ENCODE data around the gene MTX1. TPM values are rescaled to one million over a fixed set of nuclear protein-coding genes. Genes with fewer than 3 reads are reported as not detected.
"Not testable (repeated sequence)": the region's sequence is repeated elsewhere in the genome, so short reads cannot be mapped to it uniquely, and the experiment has no call there.

The MTX1 gene, protein sequence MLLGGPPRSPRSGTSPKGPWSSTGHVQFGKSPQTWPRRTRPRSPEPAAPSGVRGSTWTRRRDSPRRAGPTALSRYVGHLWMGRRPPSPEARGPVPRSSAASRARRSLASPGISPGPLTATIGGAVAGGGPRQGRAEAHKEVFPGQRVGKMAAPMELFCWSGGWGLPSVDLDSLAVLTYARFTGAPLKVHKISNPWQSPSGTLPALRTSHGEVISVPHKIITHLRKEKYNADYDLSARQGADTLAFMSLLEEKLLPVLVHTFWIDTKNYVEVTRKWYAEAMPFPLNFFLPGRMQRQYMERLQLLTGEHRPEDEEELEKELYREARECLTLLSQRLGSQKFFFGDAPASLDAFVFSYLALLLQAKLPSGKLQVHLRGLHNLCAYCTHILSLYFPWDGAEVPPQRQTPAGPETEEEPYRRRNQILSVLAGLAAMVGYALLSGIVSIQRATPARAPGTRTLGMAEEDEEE
- 52.4 and 56.3 TPM in 2 replicates for total RNA-seq (2012; rRNA removed)

DNA sequence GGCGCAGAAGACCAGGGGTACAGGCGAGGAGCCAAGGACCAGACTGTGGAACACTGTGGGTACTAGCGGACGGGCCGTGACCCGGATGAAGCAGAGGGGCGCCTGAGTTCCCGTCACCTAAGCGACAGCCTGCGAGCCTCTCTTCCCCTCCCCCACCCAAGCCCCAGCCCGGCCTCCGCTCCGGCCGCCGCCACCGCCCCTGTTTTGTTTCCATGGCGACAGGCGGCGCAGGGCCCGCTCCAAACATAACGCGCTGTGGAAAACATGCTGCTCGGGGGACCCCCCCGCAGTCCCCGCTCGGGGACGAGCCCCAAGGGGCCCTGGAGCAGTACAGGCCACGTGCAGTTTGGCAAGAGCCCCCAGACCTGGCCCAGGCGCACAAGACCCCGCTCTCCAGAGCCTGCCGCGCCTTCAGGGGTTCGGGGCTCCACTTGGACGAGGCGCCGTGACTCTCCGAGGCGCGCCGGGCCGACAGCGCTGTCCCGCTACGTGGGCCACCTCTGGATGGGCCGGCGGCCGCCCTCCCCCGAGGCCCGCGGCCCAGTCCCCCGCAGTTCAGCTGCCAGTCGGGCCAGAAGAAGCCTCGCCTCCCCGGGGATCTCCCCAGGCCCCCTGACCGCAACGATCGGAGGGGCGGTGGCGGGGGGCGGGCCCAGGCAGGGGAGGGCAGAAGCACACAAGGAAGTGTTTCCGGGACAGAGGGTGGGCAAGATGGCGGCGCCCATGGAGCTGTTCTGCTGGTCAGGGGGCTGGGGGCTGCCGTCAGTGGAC lies at the start of gene MTX1:
TSS of gene MTX1 (plus strand) at position 155 of the 771 bp plus-strand sequence. CDS start at position 265, 110 bp downstream.
- peak within 1 kb of the TSS; percentile 96 for H3K4me2 ChIP-seq (ENCODE audit: low read length)
- peaks cover 5% of the 10 kb centered on the region for H3K36me3 ChIP-seq (ENCODE audit: insufficient read depth, low read length)
- peak within 1 kb of the TSS; percentile 100 for H3K9ac ChIP-seq (ENCODE audit: low read depth, low read length)
- H3K4me3 ChIP-seq (ENCODE audit: low read length) = peak within 1 kb of the TSS; percentile 90
- H3K4me1 ChIP-seq (ENCODE audit: control insufficient read depth, insufficient read depth, low read length) = peaks cover 15% of the 10 kb centered on the region
- H3K9me3 ChIP-seq (replicated peaks; ENCODE audit: low read length) = no peaks in the 10 kb centered on the region
- H3K27me3 ChIP-seq (ENCODE audit: control insufficient read depth, insufficient read depth, low read length) = no peaks in the 10 kb centered on the region

DNA sequence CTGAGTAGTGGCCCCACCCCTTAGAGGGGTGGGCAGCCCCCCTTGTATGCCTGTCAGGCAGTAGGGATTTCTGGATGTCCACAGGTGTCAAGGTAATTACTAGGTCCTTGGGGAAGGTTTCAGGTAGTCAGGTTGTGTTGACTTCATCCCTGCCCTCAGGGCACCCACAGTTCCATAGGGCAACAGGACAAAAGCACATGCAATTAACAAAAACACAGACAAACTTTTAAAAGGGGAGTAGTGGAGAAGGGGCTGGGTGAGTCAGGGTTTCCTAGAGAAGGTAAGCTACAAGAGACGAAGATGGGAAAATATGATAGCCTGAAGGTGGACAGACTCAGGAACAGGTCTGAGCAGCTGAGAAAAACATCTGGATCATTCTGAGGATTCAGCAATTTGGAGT lies 49.5 kb upstream of the MTX1 start:
- no peaks in the 10 kb centered on the region for H3K9me3 ChIP-seq (replicated peaks; ENCODE audit: low read length)
- no peak overlapping the region for H3K9ac ChIP-seq (ENCODE audit: low read depth, low read length)
- no peak overlapping the region for H3K4me2 ChIP-seq (ENCODE audit: low read length)
- peaks cover 18% of the 10 kb centered on the region for H3K27me3 ChIP-seq (ENCODE audit: control insufficient read depth, insufficient read depth, low read length)
- H3K4me3 ChIP-seq (ENCODE audit: low read length) = no peak overlapping the region
- no peaks in the 10 kb centered on the region for H3K4me1 ChIP-seq (ENCODE audit: control insufficient read depth, insufficient read depth, low read length)
- no peaks in the 10 kb centered on the region for H3K36me3 ChIP-seq (ENCODE audit: insufficient read depth, low read length)

DNA sequence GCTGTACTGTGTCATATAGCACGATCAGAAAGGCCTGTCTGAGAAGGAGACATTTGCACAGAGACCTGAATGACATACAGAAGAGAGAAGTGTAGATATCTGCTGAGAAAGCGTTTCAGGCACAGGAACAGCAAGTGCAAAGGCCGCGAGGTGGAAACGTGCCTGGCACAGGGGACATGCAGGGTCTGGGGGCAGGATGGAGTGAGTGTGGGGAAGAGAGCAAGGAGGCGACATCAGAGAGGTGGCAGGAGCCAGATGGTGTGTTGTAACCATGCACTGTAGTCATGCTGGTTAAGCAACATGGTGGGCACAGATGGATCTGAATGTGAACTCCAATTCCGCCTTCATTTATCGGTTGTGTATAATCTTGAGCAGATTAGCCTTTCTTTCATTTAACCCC lies 48.4 kb upstream of the MTX1 start:
- Histone ChIP-seq H3K9me3 (replicated peaks; ENCODE audit: low read length) (no peaks in the 10 kb centered on the region), H3K9ac (ENCODE audit: low read depth, low read length) (no peak overlapping the region), H3K4me2 (ENCODE audit: low read length) (no peak overlapping the region), H3K4me3 (ENCODE audit: low read length) (no peak overlapping the region), H3K4me1 (ENCODE audit: control insufficient read depth, insufficient read depth, low read length) (no peaks in the 10 kb centered on the region), H3K36me3 (ENCODE audit: insufficient read depth, low read length) (no peaks in the 10 kb centered on the region), H3K27me3 (ENCODE audit: control insufficient read depth, insufficient read depth, low read length) (peaks cover 18% of the 10 kb centered on the region)

DNA sequence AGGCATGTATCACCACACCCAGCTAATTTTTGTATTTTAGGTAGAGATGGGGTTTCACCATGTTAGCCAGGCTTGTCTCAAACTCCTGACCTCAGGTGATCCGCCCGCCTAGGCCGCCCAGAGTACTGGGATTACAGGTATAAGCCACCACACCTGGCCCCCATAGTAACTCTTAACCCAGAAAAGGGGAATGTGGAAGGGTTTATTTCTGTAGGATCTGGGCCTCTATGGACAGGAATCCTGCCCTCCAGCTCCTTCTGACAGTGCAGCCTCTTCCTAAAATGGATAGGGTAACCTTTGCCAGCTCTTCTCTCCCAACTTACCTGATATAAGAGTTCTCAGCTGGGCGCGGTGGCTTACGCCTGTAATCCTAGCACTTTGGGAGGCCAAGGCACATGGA lies 45.9 kb upstream of the MTX1 start:
- H3K9me3 ChIP-seq (replicated peaks; ENCODE audit: low read length); H3K4me1 ChIP-seq (ENCODE audit: control insufficient read depth, insufficient read depth, low read length); H3K36me3 ChIP-seq (ENCODE audit: insufficient read depth, low read length); H3K9ac ChIP-seq (ENCODE audit: low read depth, low read length); H3K4me2 ChIP-seq (ENCODE audit: low read length); H3K4me3 ChIP-seq (ENCODE audit: low read length): not testable (repeated sequence)
- peaks cover 19% of the 10 kb centered on the region for H3K27me3 ChIP-seq (ENCODE audit: control insufficient read depth, insufficient read depth, low read length)

DNA sequence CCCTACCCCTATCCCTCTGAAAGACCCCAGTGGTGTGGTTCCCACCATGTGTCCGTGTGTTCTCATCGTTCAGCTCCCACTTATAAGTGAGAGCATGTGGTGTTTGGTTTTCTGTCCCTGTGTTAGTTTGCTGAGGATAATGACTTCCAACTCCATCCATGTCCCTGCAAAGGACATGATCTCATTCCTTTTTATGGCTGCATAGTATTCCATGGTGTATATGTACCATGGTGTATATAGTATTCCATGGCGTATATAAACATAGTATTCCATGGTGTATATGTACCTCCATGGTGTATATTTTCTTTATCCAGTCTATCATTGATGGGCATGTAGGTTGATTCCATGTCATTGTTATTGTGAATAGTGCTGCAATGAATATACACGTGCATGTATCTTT lies 44.7 kb upstream of the MTX1 start:
- not testable (repeated sequence) for H3K36me3 ChIP-seq (ENCODE audit: insufficient read depth, low read length); H3K4me2 ChIP-seq (ENCODE audit: low read length); H3K9me3 ChIP-seq (replicated peaks; ENCODE audit: low read length); H3K4me3 ChIP-seq (ENCODE audit: low read length); H3K9ac ChIP-seq (ENCODE audit: low read depth, low read length); H3K4me1 ChIP-seq (ENCODE audit: control insufficient read depth, insufficient read depth, low read length)
- H3K27me3 ChIP-seq (ENCODE audit: control insufficient read depth, insufficient read depth, low read length) = peaks cover 19% of the 10 kb centered on the region

DNA sequence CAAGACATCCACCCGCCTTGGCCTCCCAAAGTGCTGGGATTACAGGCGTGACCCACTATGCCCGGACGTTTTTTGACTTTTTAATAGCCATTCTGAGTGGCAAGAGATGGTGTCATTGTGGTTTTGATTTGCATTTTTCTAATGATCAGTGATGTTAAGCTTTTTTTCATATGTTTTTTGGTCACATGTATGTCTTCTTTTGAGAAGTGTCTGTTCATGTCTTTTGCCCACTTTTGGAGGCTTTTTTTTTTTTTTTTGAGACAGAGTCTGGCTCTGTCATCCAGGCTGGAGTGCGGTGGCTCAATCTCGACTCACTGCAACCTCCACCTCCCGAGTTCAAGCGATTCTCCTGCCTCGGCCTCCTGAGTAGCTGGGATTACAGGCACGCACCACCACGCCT lies 43.9 kb upstream of the MTX1 start:
- not testable (repeated sequence) for H3K9ac ChIP-seq (ENCODE audit: low read depth, low read length); H3K9me3 ChIP-seq (replicated peaks; ENCODE audit: low read length); H3K4me2 ChIP-seq (ENCODE audit: low read length); H3K4me3 ChIP-seq (ENCODE audit: low read length); H3K4me1 ChIP-seq (ENCODE audit: control insufficient read depth, insufficient read depth, low read length)
- Histone ChIP-seq H3K27me3 (ENCODE audit: control insufficient read depth, insufficient read depth, low read length) (peaks cover 16% of the 10 kb centered on the region), H3K36me3 (ENCODE audit: insufficient read depth, low read length) (peaks cover 12% of the 10 kb centered on the region)

DNA sequence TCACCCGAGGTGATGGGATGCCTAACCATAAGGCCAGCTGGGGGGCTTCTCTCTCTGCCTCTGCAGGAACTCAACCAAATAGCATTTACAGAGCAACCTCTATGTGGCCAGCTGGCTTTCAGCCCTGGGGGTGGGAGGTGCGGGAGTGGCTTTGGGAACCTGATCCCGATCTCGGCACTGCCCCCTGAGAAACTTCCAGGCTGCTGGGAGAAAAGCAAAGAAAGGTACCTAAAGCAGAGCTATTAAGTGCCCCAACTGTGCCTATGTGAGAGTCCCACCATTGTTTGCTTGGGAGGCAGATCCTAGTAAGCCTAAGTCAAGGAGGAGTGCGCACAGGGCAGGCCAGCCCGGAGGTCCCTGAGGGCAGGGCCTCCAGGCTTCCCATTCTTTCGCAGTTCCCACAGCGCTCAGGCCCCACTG lies 42.4 kb upstream of the MTX1 start:
- H3K9me3 ChIP-seq (replicated peaks; ENCODE audit: low read length) = no peaks in the 10 kb centered on the region
- peaks cover 12% of the 10 kb centered on the region for H3K27me3 ChIP-seq (ENCODE audit: control insufficient read depth, insufficient read depth, low read length)
- peaks cover 4% of the 10 kb centered on the region for H3K4me1 ChIP-seq (ENCODE audit: control insufficient read depth, insufficient read depth, low read length)
- peaks cover 19% of the 10 kb centered on the region for H3K36me3 ChIP-seq (ENCODE audit: insufficient read depth, low read length)
- no peak overlapping the region for H3K4me3 ChIP-seq (ENCODE audit: low read length)
- H3K4me2 ChIP-seq (ENCODE audit: low read length) = no peak overlapping the region
- no peak overlapping the region for H3K9ac ChIP-seq (ENCODE audit: low read depth, low read length)

DNA sequence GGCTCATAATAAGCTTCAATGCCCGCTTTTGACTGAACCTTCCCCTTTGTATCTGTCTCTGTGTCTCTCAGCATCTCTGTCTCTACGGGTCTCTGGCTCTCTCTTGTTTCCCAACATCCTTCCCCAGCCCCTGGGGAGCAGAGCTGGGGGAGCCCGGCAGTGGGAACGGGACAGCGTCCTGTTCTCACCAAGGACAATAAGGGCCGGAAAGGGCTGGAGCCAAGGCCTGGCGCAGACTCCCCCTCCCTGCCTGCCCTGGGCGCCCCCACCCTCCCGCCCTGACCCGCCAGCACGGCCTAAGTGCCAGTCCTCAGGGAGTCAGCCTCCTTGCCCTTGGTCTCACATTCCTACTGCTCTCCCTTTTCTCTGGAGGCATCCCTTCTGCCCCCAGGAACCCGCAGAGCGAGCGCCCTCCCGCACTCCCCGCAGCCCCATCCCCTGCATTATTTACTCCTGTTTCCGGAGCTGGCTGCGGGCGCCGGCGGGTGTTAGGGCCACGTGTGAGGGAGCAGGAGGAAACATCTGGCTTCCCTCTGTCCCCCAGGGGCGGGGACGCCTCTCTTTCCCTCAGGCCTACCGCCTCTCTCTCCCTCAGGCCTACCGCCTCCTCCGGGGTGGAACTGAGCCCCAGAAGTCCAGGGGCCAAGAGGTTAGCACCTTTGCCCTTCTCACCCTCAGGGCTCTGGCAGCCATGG lies 41.9 kb upstream of the MTX1 start:
- no peak overlapping the region for H3K9ac ChIP-seq (ENCODE audit: low read depth, low read length)
- H3K36me3 ChIP-seq (ENCODE audit: insufficient read depth, low read length) = peaks cover 19% of the 10 kb centered on the region
- H3K27me3 ChIP-seq (ENCODE audit: control insufficient read depth, insufficient read depth, low read length) = peaks cover 12% of the 10 kb centered on the region
- no peaks in the 10 kb centered on the region for H3K9me3 ChIP-seq (replicated peaks; ENCODE audit: low read length)
- no peak overlapping the region for H3K4me2 ChIP-seq (ENCODE audit: low read length)
- peaks cover 4% of the 10 kb centered on the region for H3K4me1 ChIP-seq (ENCODE audit: control insufficient read depth, insufficient read depth, low read length)
- no peak overlapping the region for H3K4me3 ChIP-seq (ENCODE audit: low read length)

DNA sequence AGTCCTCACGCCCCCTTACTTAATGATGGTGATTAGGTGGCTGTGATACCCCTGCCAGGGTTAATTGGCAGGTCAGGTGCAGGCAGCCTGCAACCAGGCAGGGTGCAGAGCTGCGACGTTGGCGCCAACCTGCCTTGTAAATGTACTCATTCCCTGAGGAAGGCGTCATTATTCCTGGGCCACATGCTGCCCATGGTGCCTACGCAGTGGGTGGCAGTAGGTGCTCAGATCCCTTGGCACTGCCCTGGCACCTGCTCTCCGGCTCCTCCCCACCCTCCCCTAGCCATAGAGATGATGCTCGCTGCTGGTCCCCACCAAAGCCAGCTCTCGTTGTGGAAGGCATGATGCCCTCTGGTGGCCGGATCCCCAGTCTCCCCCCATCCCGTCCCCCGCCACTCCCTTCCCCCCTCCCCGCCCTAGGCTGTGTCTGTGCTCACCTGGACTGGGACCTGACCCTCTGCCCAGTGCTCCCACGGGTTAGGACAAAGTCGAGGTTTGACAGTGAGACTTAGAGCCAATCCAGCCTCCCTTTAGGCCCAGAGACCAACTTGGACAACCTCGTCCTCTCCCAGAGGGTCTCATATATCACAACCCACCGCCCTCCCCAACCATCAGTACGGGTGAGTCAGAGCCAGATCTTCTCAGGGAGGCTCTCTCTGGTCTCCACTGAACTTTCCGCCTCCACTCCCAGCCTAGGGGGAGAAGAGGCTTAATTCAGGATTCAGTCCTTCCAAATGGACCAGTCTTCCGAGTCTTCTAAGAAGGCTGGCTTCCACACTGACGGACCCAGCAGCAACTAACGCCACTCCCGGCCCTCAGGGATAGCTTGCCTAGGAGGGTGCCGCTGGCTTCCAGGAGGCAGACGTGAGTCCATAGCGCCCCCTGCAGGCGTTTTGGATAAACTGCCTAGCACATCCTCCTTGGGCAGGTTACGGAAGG lies 41.1 kb upstream of the MTX1 start:
- peaks cover 19% of the 10 kb centered on the region for H3K36me3 ChIP-seq (ENCODE audit: insufficient read depth, low read length)
- no peaks in the 10 kb centered on the region for H3K9me3 ChIP-seq (replicated peaks; ENCODE audit: low read length)
- H3K27me3 ChIP-seq (ENCODE audit: control insufficient read depth, insufficient read depth, low read length) = peaks cover 12% of the 10 kb centered on the region
- no peak overlapping the region for H3K4me3 ChIP-seq (ENCODE audit: low read length)
- H3K4me1 ChIP-seq (ENCODE audit: control insufficient read depth, insufficient read depth, low read length) = peaks cover 12% of the 10 kb centered on the region
- peak overlapping the region; percentile 35 for H3K4me2 ChIP-seq (ENCODE audit: low read length)
- no peak overlapping the region for H3K9ac ChIP-seq (ENCODE audit: low read depth, low read length)

DNA sequence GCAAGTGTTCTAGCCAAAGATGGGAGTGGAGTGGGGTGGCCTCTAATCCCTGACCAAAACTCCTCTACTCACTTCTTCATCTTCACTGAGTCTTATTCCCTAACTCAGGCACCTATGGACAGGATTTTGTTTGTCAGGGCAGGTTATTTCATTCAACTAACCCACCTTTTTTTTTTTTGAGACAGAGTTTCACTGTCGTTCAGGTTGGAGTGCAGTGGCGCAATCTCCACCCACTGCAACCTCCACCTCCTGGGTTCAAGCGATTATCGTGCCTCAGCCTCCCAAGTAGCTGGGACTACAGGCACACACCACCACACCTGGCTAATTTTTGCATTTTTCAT lies 40.4 kb upstream of the MTX1 start:
- H3K27me3 ChIP-seq (ENCODE audit: control insufficient read depth, insufficient read depth, low read length) = peaks cover 12% of the 10 kb centered on the region
- not testable (repeated sequence) for H3K4me3 ChIP-seq (ENCODE audit: low read length); H3K4me2 ChIP-seq (ENCODE audit: low read length); H3K9ac ChIP-seq (ENCODE audit: low read depth, low read length); H3K9me3 ChIP-seq (replicated peaks; ENCODE audit: low read length)
- H3K4me1 ChIP-seq (ENCODE audit: control insufficient read depth, insufficient read depth, low read length) = peaks cover 12% of the 10 kb centered on the region
- peaks cover 19% of the 10 kb centered on the region for H3K36me3 ChIP-seq (ENCODE audit: insufficient read depth, low read length)
